ENCODE measurements around the gene TCN2. TPM values are rescaled to one million over a fixed set of nuclear protein-coding genes. Genes with fewer than 3 reads are reported as not detected.

TCN2 gene
- total and polyA plus RNA-seq, 9 of the 15 experiments (the other 6 are each of a cell fraction or from before 2014, with no cell fraction given): 0.88 to 5.4 (median 1.7) TPM

DNA sequence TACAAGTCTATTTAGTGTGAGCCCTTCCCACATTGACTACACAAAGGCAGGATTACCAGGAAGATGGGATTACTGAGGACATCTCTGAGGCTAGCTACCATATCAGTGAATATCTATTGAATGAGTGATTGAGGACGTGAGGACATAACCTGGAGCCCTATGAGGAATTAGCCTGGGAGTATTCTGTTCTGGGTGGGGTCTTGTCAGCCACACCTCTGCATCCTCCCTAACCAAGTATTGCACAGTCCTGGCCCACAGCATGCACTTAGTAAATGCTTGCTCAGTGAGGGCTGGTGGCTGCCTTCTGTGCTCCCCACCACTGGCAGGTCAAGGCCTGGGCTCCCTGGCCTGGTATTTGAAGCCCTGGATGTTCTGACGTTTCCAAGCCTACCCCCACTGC lies 45.9 kb downstream of the TCN2 start:
- intact Hi-C loops (cut with micrococcal nuclease) (no loop called here), in situ Hi-C loops (cut with MboI) (no loop called here)
- Histone ChIP-seq H3K4me2 (ENCODE audit: insufficient read depth, low read length) (no peak overlapping the region), H3K36me3 (ENCODE audit: control insufficient read depth, insufficient read depth, low read length) (no peaks in the 10 kb centered on the region), H3K4me1 (replicated peaks in 1 of 2; ENCODE audit: control insufficient read depth in 2 of 2, insufficient read depth in 2 of 2, low read length in 2 of 2) (peaks cover 13 to 15% of the 10 kb centered on the region in 2 experiments; a peak in 4 of 5 replicates), H3K4me3 (no peak overlapping the region), H3K27ac (ENCODE audit: extremely low read depth, low read depth, low read length) (no peak overlapping the region), H3K9me3 (replicated peaks; ENCODE audit: control insufficient read depth, insufficient read depth, low read depth, low read length) (no peaks in the 10 kb centered on the region), H4K20me1 (replicated peaks; ENCODE audit: control insufficient read depth, insufficient read depth, low read length) (no peaks in the 10 kb centered on the region), H3K27me3 (ENCODE audit: control insufficient read depth in 2 of 2, insufficient read depth in 2 of 2, low read length in 2 of 2) (no peaks in the 10 kb centered on the region), H2AFZ (ENCODE audit: low read depth, low read length) (no peak overlapping the region), H3K79me2 (ENCODE audit: control insufficient read depth, insufficient read depth, low read length) (no peaks in the 10 kb centered on the region), H3K9me1 (ENCODE audit: control insufficient read depth, insufficient read depth, low read length) (no peaks in the 10 kb centered on the region), H3K9ac (ENCODE audit: insufficient read depth in 1 of 2, low read depth in 2 of 2, low read length in 2 of 2) (no peak overlapping the region; a peak in 1 of 4 replicates)
- CTCF ChIA-PET (ENCODE audit: low intra/inter-chr PET ratio): no interaction called here
- no TSS peak for BruUV-seq (replicated peaks)
- TF ChIP-seq MIER1 (IDR thresholded peaks at IDR 0.05; ENCODE audit: low read depth): no peak
- TF ChIP-seq ZNF695 (CRISPR knock-in tag; IDR thresholded peaks at IDR 0.05): no peak
- TF ChIP-seq HNRNPK (IDR thresholded peaks at IDR 0.05; ENCODE audit: low read depth, low read length, poor library complexity, severe bottlenecking): no peak
- TF ChIP-seq, protein P1, sequence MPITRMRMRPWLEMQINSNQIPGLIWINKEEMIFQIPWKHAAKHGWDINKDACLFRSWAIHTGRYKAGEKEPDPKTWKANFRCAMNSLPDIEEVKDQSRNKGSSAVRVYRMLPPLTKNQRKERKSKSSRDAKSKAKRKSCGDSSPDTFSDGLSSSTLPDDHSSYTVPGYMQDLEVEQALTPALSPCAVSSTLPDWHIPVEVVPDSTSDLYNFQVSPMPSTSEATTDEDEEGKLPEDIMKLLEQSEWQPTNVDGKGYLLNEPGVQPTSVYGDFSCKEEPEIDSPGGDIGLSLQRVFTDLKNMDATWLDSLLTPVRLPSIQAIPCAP (CRISPR knock-in tag; IDR thresholded peaks at IDR 0.05; ENCODE audit: borderline replicate concordance): no peak
- no peak for TF ChIP-seq CXXC5 (CRISPR knock-in tag; IDR thresholded peaks at IDR 0.05)
- ATAC-seq (no peak), DNase-seq (ENCODE audit: extremely low read depth in 1 of 4, low spot score in 3 of 4) (no peak), FAIRE-seq (no peak)
- 16% methylated on average over 2 of the region's 2 CpGs for WGBS (ENCODE audit: insufficient coverage, low coverage, missing lambda C conversion rate)
- POLR2A ChIA-PET: no interaction called here

DNA sequence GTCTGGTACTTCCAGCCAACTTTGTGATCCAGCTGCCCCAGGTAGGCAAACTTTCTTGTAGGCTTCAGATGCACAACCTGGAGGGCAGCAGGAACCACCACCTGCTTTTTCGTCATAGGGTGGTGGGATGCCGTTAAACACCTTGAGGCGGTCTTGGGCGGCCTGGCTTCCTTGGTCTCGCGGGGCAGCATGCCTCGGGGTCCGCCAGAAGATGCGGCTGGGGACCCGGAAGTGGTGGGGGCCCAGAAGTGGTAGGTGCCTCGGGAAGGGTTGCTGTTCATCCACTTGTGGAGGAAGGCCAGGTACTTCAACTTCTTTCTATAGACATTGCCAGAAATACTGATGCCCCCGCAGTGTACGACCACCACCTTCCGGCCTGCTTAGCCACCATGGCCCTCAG lies 47.4 kb downstream of the TCN2 start:
- no peaks in the 10 kb centered on the region for H3K9me1 ChIP-seq (ENCODE audit: control insufficient read depth, insufficient read depth, low read length)
- H3K9me3 ChIP-seq (replicated peaks; ENCODE audit: control insufficient read depth, insufficient read depth, low read depth, low read length): no peaks in the 10 kb centered on the region
- H3K4me1 ChIP-seq (replicated peaks in 1 of 2; ENCODE audit: control insufficient read depth in 2 of 2, insufficient read depth in 2 of 2, low read length in 2 of 2): peaks cover 8 to 15% of the 10 kb centered on the region in 2 experiments; a peak in 4 of 5 replicates
- H3K4me2 ChIP-seq (ENCODE audit: insufficient read depth, low read length): no peak overlapping the region
- H2AFZ ChIP-seq (ENCODE audit: low read depth, low read length): no peak overlapping the region
- H3K27me3 ChIP-seq (ENCODE audit: control insufficient read depth in 2 of 2, insufficient read depth in 2 of 2, low read length in 2 of 2): no peaks in the 10 kb centered on the region
- H3K4me3 ChIP-seq: no peak overlapping the region
- intact Hi-C loops (cut with micrococcal nuclease): no loop called here
- ATAC-seq: no peak
- BruUV-seq (replicated peaks): no TSS peak
- H4K20me1 ChIP-seq (replicated peaks; ENCODE audit: control insufficient read depth, insufficient read depth, low read length): no peaks in the 10 kb centered on the region
- no peaks in the 10 kb centered on the region for H3K79me2 ChIP-seq (ENCODE audit: control insufficient read depth, insufficient read depth, low read length)
- H3K27ac ChIP-seq (ENCODE audit: extremely low read depth, low read depth, low read length): no peak overlapping the region
- no peak for FAIRE-seq
- WGBS (ENCODE audit: insufficient coverage, low coverage, missing lambda C conversion rate): 69% methylated on average over 8 of the region's 14 CpGs
- ChIA-PET POLR2A (no interaction called here), CTCF (ENCODE audit: low intra/inter-chr PET ratio) (no interaction called here)
- TF ChIP-seq CCAR2 (IDR thresholded peaks at IDR 0.05; ENCODE audit: low read depth, low read length): no peak
- no peak overlapping the region for H3K9ac ChIP-seq (ENCODE audit: insufficient read depth in 1 of 2, low read depth in 2 of 2, low read length in 2 of 2)
- no peaks in the 10 kb centered on the region for H3K36me3 ChIP-seq (ENCODE audit: control insufficient read depth, insufficient read depth, low read length)
- DNase-seq (ENCODE audit: extremely low read depth in 1 of 4, low spot score in 3 of 4): no peak
- in situ Hi-C loops (cut with MboI): no loop called here

All from K562 (cell line).